OCI-LY3 (cell line): ENCODE results near the gene ASB5.

Experiments
- H2AFZ ChIP-seq: fragments of 200-600, 300-600 bp; shearing (Covaris generic); 2 replicates; pipeline ENCODE4 v1.6.0; 2014; ENCODE audit warnings: antibody characterized with exemption, low read depth, low read length
- H3K27ac ChIP-seq: fragments of 200-600, 300-600 bp; sonication (generic); 2 replicates; pipeline ENCODE4 v1.5.1; 2014; ENCODE audit warnings: mild to moderate bottlenecking, low read length, moderate library complexity, mixed read lengths
- H3K27me3 ChIP-seq: fragments of 200-600, 300-600 bp; sonication (generic); 2 replicates; pipeline ENCODE4 v1.6.1; 2014; ENCODE audit warnings: low read depth, low read length, mixed read lengths
- H3K36me3 ChIP-seq: fragments of 200-600, 300-600 bp; sonication (generic); replicated peaks from 2 replicates; pipeline ENCODE3; 2014; ENCODE audit warnings: low read depth, low read length, mixed read lengths
- H3K4me1 ChIP-seq: fragments of 300-600, 200-600 bp; sonication (generic); 2 replicates; pipeline ENCODE4 v1.6.1; 2014; ENCODE audit warnings: low read length, mixed read lengths
- H3K4me2 ChIP-seq: fragments of 200-600, 300-600 bp; sonication (generic); 2 replicates; pipeline ENCODE4 v1.6.1; 2014; ENCODE audit warnings: low read length, mixed read lengths
- H3K4me3 ChIP-seq: fragments of 300-600, 200-600 bp; sonication (generic); 2 replicates; pipeline ENCODE4 v1.5.1; 2014; ENCODE audit warnings: antibody characterized with exemption, mild to moderate bottlenecking, low read length, moderate library complexity
- H3K79me2 ChIP-seq: fragments of 300-600, 200-600 bp; shearing (Covaris generic); 2 replicates; pipeline ENCODE4 v1.6.1; 2014; ENCODE audit warnings: mild to moderate bottlenecking, low read length, mixed read lengths
- H3K9ac ChIP-seq: fragments of 300-600, 200-600 bp; shearing (Covaris generic); 2 replicates; pipeline ENCODE4 v1.6.0; 2014; ENCODE audit warnings: mild to moderate bottlenecking, low read length, moderate library complexity
- H3K9me3 ChIP-seq: fragments of 200-600, 300-600 bp; shearing (Covaris generic); 2 replicates; pipeline ENCODE4 v1.6.1; 2014; ENCODE audit warnings: low read length, mixed read lengths; ENCODE audit not compliant: insufficient read depth
- H4K20me1 ChIP-seq: fragments of 200-600, 300-600 bp; sonication (generic); 2 replicates; pipeline ENCODE4 v1.6.1; 2016; ENCODE audit warnings: low read length, mixed read lengths; ENCODE audit not compliant: insufficient read depth
- EZH2phosphoT487 ChIP-seq: fragments of 200-600 bp; shearing (Covaris generic); IDR thresholded peaks from 2 replicates; pipeline ENCODE4 v1.6.1; 2018; ENCODE audit warnings: antibody characterized with exemption, mixed run types, low read depth
- TF ChIP-seq, protein P1 (sequence below): fragments of 200-600, 300-600 bp; sonication (generic); IDR thresholded peaks from 2 replicates; pipeline ENCODE4 v1.5.1; 2014; ENCODE audit warnings: antibody characterized with exemption, low read length, low read depth

Gene ASB5

DNA sequence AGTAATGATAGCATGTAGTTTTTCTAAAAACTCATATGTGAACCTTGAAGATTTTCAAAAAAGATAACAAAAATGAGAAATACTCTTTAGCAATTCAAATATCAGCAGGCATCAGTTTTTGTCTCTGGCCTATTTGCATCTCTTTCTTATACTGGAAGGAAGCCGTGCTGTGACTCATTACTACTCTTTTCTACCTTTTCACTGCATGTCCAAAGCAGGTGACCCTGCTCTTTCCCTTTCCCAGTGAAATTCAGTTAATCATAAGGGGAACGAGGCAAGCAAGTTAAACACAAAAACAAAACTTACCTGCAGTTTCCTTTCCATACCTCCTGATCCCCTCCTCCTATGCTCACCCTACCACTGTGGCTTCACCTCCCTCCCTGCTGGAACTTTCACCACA lies 83.0 kb downstream of the ASB5 start:
- no peak overlapping the region for H3K27ac ChIP-seq
- H4K20me1 ChIP-seq: no peaks in the 10 kb centered on the region
- no peaks in the 10 kb centered on the region for H3K79me2 ChIP-seq
- H3K4me3 ChIP-seq: no peak overlapping the region
- peaks cover 43% of the 10 kb centered on the region for H3K4me1 ChIP-seq
- no peak overlapping the region for H3K9ac ChIP-seq
- no peak overlapping the region for H2AFZ ChIP-seq
- TF ChIP-seq, protein P1, sequence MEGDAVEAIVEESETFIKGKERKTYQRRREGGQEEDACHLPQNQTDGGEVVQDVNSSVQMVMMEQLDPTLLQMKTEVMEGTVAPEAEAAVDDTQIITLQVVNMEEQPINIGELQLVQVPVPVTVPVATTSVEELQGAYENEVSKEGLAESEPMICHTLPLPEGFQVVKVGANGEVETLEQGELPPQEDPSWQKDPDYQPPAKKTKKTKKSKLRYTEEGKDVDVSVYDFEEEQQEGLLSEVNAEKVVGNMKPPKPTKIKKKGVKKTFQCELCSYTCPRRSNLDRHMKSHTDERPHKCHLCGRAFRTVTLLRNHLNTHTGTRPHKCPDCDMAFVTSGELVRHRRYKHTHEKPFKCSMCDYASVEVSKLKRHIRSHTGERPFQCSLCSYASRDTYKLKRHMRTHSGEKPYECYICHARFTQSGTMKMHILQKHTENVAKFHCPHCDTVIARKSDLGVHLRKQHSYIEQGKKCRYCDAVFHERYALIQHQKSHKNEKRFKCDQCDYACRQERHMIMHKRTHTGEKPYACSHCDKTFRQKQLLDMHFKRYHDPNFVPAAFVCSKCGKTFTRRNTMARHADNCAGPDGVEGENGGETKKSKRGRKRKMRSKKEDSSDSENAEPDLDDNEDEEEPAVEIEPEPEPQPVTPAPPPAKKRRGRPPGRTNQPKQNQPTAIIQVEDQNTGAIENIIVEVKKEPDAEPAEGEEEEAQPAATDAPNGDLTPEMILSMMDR: no peak
- no peak for TF ChIP-seq EZH2phosphoT487
- no peaks in the 10 kb centered on the region for H3K36me3 ChIP-seq
- peak overlapping the region; percentile 2; the same call in 1 of the 2 replicates for H3K4me2 ChIP-seq
- no peaks in the 10 kb centered on the region for H3K9me3 ChIP-seq
- H3K27me3 ChIP-seq: no peaks in the 10 kb centered on the region

DNA sequence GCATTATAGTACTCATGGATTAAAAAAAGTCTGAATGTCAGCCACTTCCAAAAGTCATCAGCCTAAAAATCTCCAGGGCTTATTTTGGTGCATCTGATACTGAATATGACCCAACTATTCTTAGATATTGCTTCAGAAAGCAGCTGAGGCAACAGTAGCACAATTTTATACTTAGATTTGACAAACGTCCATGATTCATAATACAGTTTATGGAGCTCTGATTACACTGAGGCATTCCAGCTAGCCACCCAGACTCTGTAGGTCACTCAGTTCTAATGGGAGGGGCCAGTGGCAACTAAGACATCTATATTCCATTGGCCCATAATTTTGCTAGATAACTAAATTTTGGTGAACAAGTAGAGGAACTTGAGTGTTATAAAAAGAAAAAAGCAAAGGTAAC lies 84.0 kb downstream of the ASB5 start:
- Histone ChIP-seq H3K79me2 (no peaks in the 10 kb centered on the region), H3K9me3 (no peaks in the 10 kb centered on the region), H3K27ac (no peak overlapping the region), H3K4me1 (peaks cover 38% of the 10 kb centered on the region), H3K27me3 (no peaks in the 10 kb centered on the region), H3K4me3 (no peak overlapping the region), H2AFZ (no peak overlapping the region), H3K4me2 (no peak overlapping the region), H4K20me1 (no peaks in the 10 kb centered on the region), H3K9ac (no peak overlapping the region), H3K36me3 (no peaks in the 10 kb centered on the region)
- no peak for TF ChIP-seq EZH2phosphoT487
- TF ChIP-seq, protein P1: no peak
